HG02970 (cell line): Measurements from ENCODE around the gene TBC1D3C.
"Not testable (repeated sequence)": the region's sequence is repeated elsewhere in the genome, so short reads cannot be mapped to it uniquely, and the experiment has no call there.

Source experiments
- ATAC-seq: cut with Tn5 transposase; IDR thresholded peaks from one replicate; pipeline ENCODE4 v1.9.1; 2021; ENCODE audit warnings: mild to moderate bottlenecking, moderate library complexity, moderate number of reproducible peaks; ENCODE audit not compliant: unreplicated experiment, low FRiP score

The TBC1D3C gene

GRCh38 chr17:38068534-38068933 lies at the start of gene TBC1D3C:
TSS of gene TBC1D3C (minus strand) at chr17:38068634. CDS start at chr17:38067066, 1,568 bp downstream.
- ATAC-seq, result not testable (repeated sequence)

GRCh38 chr17:38099262-38099661 lies 30.8 kb upstream of the TBC1D3C start:
- not testable (repeated sequence) for ATAC-seq

DNA sequence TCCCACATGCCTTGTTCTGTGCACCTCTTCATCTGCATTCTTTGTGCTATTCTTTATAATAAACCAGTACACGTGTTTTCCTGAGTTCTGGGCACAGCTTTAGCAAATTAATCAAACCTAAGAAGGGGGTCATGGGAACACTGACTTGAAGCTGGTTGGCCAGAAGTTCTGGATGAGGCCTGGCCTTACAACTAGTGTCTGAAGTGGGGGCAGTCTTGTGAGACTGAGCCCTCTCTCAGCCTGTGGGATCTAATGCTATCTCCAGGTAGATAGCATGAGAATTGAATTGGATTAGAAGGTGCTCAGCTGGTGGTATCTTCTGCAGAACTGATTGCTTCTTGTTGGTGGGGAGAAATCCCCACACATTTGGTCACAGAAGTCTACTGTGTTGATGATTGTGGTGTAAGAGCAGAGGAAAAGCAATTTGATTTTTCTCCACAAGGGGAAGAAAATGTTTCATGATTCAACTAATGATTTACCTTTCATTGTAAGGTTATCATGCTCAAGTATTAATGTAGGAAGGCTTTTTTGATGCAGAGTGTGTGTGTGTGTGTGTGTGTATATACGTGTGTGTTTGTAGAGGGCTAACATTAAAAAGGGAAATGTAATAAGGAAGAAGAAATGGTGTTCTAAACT lies 25.7 kb upstream of the TBC1D3C start:
- ATAC-seq, result not testable (repeated sequence)

DNA sequence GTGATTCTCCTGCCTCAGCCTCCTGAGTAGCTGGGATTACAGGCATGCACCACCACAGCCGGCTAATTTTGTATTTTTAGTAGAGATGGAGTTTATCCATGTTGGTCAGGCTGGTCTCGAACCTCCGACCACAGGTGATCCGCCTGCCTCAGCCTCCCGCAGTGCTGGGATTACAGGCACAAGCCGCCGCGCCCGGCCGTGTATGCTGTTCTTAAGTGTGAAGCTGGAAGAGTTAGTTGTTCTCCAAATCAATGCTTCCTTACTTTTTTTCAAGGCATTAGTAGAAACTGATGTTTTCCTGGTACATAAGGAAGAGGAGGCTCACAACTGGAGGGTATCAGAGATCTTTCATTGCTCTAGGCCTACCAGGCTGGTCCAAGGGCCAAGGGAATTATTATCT lies 19.7 kb upstream of the TBC1D3C start:
- not testable (repeated sequence) for ATAC-seq

DNA sequence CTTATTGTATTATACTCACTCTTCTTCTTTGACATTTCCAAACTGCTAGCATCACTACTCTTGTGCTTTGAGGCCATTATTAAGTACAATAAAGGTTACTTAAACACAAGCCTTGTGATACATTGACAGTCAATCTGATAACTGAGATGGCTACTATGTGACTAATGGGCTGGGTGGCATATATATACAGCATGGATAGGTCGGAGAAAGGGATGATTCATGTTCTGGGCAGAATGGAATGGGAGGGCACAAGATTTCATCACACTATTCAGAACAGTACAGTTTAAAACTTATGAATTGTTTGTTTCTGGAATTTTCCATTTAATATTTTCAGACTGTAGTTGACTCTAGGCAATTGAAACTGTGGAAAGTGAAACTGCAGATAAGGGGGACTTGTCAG lies 18.9 kb upstream of the TBC1D3C start:
- not testable (repeated sequence) for ATAC-seq
